ENCODE data around the gene RHCG. TPM values are rescaled to one million over a fixed set of nuclear protein-coding genes. Genes with fewer than 3 reads are reported as not detected.

Gene RHCG
- polyA plus RNA-seq, 10 donors: 0.55 to 1.3 TPM; not detected in 8

DNA sequence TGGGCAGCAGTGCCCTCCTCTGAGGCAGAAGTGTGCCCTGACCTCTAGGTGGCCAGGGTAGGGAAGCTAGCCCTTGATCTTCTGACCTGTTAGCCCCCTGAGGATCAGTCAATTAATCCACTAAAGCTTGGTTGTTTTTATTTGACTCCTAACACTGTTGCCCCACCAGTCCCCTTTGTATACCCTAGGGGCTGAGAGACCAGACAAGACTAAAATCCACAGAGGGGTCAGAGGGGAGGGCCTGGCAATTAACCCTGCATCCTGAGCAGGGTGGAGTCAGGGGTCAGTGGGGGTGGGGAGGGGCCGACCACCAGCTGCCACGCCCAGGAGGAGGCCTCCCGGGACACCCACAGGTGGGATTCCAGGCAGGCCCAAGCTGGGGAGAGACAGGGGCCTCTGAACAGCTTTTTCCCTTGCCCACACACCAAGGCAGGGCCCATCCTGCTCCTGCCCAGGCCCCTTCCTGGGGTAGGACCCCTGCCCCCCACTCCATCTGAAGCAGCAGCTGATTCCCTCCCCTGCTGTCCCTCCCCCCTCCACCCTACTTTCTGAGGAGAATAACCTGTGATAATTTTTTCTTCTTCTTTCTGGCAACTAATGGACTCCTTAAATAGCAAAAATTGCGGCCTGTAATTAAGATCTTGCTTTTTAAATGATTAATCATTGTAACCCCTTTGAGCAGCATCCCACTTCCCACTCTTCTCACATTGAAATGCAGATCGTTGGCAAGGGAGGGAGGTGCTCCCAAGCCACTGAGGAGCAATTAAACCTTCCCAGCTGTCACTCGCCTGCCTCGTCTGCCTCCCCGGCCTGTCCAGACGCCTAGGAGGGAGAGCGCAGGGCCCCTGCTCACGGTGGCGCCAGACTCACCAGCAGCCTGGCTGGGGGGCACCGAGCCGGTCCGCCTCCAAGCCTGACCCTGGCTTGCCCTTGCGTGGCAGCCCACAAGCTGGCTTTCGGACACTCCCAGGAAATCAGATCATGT is 51.9 kb downstream of the RHCG start:
- no peak for DNase-seq

DNA sequence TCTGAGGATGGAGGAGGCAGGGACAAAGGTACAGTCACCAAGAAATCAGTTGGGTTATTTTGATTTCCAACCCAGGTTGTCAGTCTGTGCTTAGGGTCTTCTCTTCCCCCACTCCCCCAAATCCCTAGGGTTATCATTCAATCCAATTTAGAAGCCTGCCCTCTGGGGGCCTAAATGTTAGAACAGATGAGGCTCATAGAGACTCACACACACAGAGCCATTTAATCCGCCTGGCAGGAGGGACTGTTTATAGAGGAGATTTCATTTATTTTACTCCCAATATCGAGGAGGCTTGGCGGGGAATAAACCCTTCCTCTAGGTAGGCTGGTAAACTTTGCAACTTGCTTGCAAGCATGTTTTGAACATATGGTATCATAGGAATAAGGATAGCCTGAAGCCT is 52.8 kb downstream of the RHCG start:
- no peak for DNase-seq

DNA sequence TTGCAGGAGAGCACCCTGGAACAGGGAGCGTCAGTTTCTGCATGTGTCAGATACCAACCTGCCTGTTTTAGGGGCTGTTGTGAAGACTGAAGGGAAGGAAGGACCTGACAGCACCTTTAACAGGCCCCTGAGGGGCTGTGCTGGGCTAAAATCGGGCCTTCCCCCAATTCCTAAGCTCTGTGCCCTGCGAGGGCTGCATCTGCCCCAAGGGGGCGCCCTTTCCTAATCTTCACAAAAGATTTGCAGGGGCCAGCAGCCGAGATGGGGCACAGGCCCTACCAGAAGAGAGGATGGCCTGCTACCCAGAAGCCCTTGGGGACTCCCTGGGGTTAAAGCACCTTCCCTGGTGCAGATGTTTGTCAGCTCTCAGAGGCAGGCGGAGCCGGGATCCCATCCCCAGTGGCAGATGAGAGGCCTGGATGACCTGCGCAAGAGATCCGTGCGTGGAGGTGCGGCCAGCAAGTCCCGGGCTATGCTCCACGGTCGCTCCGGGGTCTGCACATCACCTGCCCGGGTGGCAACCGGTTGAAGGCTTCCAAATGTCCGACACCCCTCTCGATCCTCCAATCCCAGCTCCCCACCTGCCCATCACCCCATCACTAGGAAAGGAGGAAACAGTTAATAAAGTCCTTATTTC is 53.6 kb downstream of the RHCG start:
- peak in 2 of 3 donors; percentile 2 to 17 for DNase-seq

DNA sequence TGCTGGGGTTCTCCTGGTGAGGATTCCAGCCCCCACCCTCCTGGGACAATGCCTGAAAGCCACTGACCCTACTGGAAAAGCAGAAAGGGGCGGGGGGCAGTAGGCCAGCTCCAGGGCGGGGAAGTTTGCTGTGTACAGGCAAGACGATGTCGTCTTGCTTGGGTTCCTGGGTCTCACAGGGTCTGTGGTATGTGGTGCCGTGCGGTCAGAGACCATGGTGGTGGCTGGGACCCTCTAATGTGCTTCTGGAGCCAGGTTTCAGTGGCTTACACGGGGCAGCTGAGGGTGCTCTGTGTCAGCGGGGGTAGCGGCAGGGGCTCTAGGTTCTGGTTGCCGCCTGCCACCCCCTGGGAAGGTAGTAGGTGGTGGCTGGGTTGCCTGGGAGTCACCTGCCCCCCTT is 54.2 kb downstream of the RHCG start:
- DNase-seq: no peak

DNA sequence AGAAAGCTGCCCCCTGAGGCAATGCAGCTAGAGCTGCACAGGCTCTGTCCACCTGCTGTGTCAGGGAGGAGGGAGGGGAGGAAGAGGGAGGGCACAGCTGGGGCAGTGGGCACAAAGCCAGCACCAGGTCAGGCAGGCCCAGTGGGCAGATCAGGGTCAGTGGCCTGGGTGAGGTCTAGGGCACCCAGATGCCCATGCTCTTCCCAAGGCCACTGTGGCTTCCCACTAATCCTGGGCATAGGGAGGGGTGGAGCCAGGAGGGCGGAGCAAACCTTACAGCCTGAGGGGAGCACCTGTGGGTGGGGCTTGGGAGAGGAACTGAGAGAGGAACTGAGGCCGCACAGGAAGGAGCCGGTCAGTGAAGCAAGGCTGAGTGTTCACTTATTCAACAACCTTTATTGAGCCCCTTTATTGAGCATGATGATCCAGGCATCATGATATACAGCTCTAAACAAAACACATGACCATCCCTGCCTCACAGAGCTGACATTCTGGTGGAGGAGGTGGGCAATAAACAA is 55.0 kb downstream of the RHCG start:
- no peak for DNase-seq

DNA sequence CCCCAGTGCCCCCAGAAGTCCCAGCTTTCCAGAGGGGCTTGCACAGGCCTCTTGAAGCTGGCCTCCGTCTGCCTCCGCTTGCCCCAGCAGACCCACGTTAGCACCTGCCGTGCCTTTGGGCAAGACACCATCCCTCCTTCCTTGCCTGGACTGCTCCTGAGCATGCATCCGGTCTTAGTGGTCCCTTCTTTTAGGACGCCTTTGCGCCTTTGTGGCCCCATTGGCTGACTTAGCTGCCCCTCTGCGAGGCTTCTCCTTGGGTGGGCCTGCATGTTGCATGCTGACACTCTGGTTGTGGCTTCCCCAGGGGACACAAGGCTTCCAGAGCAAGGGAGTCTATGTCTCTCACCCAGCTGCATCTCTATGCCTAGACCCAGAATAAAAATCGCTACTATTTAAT is 56.6 kb downstream of the RHCG start:
- DNase-seq: no peak

DNA sequence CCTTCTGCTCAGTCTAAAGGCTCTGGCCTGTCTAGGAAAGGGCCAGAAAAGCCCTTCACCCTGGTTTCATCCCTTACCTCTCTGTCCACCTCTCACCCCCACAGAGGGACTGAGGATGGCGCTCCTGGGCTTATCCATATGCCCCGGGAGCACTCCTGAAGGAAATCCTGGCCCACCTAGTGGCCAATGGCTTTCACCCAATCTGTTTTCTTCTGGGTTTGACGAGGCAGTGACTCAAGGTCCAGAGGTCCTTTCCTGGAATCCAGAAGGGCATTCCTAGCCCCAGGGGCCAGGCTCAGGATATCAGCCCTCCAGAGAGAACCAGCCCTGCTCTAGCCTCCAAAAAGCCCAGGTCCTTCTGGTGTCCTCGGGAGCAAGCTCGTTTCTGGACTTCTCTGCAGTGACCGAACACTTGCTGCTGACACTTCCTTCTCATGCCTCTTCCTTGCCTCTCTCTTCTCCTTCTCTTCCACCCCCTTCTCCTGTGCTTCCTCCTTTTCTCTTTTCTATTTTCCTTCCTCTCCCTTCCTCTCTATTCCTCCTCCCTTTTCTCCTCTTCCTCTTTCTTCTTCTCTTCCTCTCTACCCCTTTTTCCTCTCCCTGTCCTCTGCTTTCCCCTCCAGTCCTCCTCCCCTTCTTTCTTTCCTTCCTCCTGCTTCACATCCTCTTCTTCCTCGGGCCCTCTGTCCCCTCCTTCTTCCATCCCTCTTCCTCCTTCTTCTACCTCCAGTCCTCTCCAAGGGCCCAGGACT is 59.6 kb downstream of the RHCG start:
- no peak for DNase-seq

DNA sequence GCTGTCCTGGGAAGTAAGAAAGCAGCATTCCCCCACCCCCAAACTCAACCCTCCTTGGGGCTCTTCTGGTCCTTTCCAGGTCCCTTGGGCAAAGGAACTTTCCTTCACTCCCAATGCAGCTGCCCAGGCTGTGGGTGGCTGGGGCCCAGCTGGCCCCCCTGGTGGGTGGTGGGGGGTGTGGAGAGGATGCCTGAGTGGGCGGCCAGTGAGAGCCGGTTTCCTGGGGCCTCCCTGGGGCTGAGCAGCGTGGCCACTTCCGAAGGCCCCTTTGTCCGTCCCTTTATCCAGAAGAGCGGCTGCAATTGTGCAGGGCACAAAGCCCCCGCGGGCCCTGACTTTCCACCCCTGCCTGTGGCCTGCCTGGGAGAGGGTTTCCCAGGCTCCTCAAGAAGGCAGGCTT is 61.0 kb downstream of the RHCG start:
- DNase-seq: no peak

DNA sequence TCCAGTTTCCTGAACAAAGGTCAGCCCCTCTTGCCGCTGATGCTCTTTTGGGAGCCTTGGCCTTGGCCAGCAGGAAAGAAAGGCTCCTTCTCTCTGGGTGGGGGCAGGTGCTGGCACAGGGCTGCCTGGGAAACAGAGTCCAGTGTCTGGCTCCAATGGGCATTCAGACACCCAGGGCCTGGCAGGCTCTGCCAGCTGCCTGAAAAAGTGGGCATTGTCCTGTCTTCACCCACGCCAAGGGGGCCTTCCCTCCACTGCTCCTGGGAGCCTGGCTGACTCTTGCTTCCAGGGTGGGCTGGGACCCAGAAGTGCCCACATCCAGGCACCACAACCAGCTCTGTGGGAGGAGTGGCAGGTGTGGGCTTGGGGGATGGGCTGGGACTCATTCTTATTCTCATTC is 62.7 kb downstream of the RHCG start:
- no peak for DNase-seq

DNA sequence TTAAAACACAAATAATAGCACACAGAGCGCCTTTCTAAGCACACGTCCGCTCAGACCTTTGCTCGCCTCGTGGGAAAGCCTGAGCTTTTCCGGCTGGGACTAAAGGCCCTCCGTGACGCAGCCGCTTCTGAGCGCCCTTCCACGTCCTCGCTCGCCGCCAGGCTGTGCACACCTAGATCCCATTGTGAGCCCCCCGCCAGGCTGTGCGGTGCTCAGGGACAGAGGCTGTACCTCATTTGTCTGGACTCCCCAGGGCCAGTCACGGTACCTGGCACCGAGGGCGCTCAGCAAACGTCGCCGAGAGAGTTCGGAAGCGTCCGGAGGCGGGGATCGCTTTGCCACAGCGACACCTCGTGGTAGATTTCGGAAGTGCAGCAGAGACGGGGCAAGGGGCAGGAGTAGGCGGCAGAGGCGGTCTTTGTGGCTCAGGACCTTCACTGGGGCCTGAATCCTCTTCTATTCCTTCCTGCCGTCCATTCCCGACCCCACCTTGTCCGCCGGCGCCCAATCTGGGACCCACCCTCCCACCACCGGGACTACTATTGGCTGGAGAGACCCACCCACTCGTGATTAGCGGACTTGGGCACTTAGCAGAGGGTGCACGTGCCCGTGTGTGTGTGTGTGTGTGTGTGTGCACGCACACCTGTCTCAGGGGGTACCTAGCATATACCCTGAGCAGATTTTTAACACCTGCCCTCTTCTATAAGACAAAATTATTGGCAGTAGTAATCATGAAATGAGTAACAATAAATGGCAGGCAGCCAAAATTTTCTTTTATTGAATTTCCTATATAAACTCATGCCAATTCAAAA is 65.6 kb downstream of the RHCG start:
- peak; percentile 59 to 90 (median 81) for DNase-seq

DNA sequence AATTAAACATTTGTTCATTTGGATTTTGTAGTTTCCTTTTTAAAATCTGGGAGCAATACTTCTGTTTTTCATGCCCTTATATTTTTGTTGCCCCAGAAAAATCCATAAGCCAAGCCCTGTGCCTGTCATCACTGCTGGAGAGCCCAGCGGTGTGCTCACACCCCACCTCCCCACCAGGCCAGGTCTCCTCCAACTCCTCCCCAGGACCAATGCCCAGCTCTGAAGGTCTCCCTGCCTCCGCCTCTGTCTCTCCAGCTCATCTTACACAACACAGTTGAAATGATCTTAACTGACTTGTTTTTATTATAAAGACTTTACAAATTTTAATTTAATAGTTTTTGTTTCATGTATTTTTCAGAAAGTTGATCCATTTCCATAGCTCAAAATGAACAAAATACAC is 66.4 kb downstream of the RHCG start:
- no peak for DNase-seq

DNA sequence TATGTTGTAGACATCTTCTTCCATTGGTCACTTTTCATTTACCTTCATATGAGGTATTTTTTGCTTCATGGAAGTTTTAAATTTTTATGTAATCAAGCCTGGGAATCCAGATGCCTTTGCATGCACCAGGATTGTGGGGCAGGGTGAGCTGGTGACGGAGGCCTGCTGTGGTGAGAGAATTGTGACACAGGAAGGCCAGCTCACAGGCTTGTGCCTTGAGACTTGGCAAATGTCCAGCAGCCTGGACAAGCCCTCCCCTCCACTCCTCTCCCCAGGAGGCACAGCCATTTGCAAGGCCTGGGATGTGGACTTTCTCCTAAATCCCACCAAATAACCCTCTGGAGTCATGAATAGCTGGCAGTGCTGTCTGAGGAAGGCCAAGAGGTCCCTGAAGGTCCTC is 67.4 kb downstream of the RHCG start:
- no peak for DNase-seq

DNA sequence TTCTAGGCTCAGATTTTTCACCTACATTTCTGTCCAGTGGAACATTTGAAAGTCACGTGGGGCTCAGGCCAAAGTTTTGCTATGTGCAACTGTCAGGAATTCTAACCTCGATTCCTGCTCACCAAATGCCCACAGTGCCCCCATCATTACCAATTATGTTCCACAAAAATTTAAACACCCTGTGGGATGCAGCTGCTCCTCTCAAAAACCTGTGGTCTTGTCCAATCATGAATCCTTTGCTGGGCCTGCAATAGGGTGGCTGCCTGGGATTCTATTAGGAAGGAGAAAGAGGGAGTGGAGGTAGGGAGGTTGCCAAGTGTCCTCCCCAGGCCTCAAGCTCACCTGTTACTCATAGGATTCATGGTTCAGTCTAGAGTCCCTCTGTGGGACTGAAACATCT is 68.1 kb downstream of the RHCG start:
- DNase-seq: no peak

DNA sequence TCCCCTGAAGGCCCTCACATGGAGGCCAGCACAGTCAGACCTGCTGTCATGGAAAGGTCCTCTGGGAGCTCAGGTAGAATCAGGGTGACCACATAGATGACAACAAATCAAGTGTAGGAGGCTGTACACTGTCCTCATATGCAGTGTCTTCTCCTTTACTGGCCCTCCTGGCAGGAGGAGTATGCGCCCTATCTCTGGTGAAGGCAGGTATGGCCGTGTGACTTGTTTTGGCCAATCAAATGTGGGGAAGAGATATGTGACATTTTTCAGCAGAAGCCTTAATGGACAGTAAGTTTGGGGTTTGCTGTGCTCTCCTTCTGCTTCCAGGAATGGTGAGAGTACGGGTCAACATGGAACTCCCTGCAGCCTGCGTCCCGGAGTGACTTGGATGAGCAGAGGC is 69.9 kb downstream of the RHCG start:
- no peak for DNase-seq

DNA sequence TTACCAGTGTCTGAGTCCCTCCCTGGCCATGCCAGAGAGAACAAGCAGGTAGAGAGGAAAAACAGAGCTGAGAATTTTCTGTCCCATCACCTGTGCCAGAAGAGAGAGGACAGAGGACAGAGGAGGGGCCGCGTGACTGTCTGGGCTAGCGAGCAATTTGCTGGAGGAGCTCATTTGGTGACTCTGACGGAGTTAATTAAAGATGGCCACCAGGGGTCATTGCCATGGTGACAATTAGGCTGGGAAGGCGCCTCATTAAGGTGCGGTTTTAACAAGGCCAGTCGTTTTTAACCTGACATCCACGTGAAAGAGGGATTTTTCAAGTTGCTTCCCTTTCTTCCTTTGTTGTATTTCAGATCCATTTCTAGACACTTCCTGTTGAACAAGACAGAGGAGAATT is 72.4 kb downstream of the RHCG start:
- no peak for DNase-seq

Other genes with a start within 250 kb of the RHCG start
- 10 to 100 TPM; 31.8 to 53.5 (median 39.4) TPM for gene POLG, start 161.8 kb downstream of the RHCG start, polyA plus RNA-seq (ENCODE audit: insufficient read length in 10 of 10)
- 1 to 10 TPM; 3.4 to 7.3 (median 4.6) TPM for gene TICRR, start 78.9 kb upstream of the RHCG start, polyA plus RNA-seq (ENCODE audit: insufficient read length in 10 of 10)
- 10 to 100 TPM in 1 of 10 donors, 1 to 10 TPM in 9; 3.9 to 10.5 (median 5.4) TPM for gene KIF7, start 158.9 kb upstream of the RHCG start, polyA plus RNA-seq (ENCODE audit: insufficient read length in 10 of 10)
- 1 to 10 TPM in 2 of 10 donors, under 1 TPM in 7, not detected in 1; 0.11 to 3.3 (median 0.30) TPM for gene PLIN1, start 182.8 kb upstream of the RHCG start, polyA plus RNA-seq (ENCODE audit: insufficient read length in 10 of 10)
- gene PEX11A, start 194.2 kb upstream of the RHCG start, polyA plus RNA-seq (ENCODE audit: insufficient read length in 10 of 10): 1 to 10 TPM; 3.0 to 7.0 (median 4.9) TPM
- under 1 TPM; 0.07 to 0.37 (median 0.14) TPM for gene WDR93, start 194.2 kb upstream of the RHCG start, polyA plus RNA-seq (ENCODE audit: insufficient read length in 10 of 10)